Endothelial cell of umbilical vein (primary cell): Measurements from ENCODE around the gene C10orf88. TPM values are rescaled to one million over a fixed set of nuclear protein-coding genes. Genes with fewer than 3 reads are reported as not detected.

ENCODE experiments used
- BruUV-seq: library from RNA; stranded (reverse); fragments of 400-500 nt; replicated peaks from 2 replicates; lab custom pipeline; 2021; lab: Mats Ljungman, UMichigan
- CTCF ChIA-PET: fragments of 300-600, 350-600 bp; sonication (Branson Sonifier 250); formaldehyde crosslinking; loops from one replicate; lab custom pipeline; 2021; ENCODE audit warnings: antibody characterized with exemption, inconsistent platforms; lab: Charles Lee
- POLR2A ChIA-PET: fragments of 300-600, 350-600 bp; sonication (Branson Sonifier 250); formaldehyde crosslinking; loops from one replicate; lab custom pipeline; 2021; ENCODE audit warnings: antibody characterized with exemption, inconsistent platforms; lab: Charles Lee
- DNase-seq: peaks from one replicate; pipeline ENCODE4 v3.0.0-alpha.2; 2011; ENCODE audit warnings: low read depth, low spot score
- FAIRE-seq: peaks from 2 replicates; lab custom pipeline; 2011; peaks lifted over from hg19 to GRCh38; lab: Jason Lieb, UNC
- H2AFZ ChIP-seq: 2 replicates; pipeline ENCODE4 v1.6.0; 2012; ENCODE audit warnings: low read depth, low read length, control low read depth, inconsistent platforms
- H3K27ac ChIP-seq: 2 replicates; pipeline ENCODE4 v1.5.1; 2011; ENCODE audit warnings: low read depth, mild to moderate bottlenecking, control low read depth, low read length, moderate library complexity; ENCODE audit not compliant: insufficient read depth
- H3K27me3 ChIP-seq, 2 experiments: 2 replicates each; pipeline versions ENCODE4 v1.6.0 to v1.6.1; 2011; ENCODE audit warnings: low read length in 2 of 2, mixed read lengths in 1 of 2; ENCODE audit not compliant: control insufficient read depth in 2 of 2, insufficient read depth in 2 of 2
- H3K36me3 ChIP-seq, 2 experiments: 2 replicates in 1 of 2; 3 replicates in 1 of 2; pipeline ENCODE4 v1.5.1; 2011; ENCODE audit warnings: low read length in 2 of 2, mild to moderate bottlenecking in 1 of 2, moderate library complexity in 1 of 2; ENCODE audit not compliant: control insufficient read depth in 2 of 2, insufficient read depth in 2 of 2; ENCODE audit errors: extremely low read depth in 1 of 2
- H3K4me1 ChIP-seq: 3 replicates; pipeline ENCODE4 v1.5.1; 2011; ENCODE audit warnings: mild to moderate bottlenecking, low read length; ENCODE audit not compliant: control insufficient read depth, insufficient read depth; ENCODE audit errors: extremely low read depth
- H3K4me2 ChIP-seq: 2 replicates; pipeline ENCODE4 v1.6.1; 2011; ENCODE audit warnings: low read length, control low read depth, mixed read lengths; ENCODE audit not compliant: insufficient read depth
- H3K4me3 ChIP-seq, 3 experiments: fragments of 200-600 bp in 1 of 3; sonication (generic), shearing (Covaris generic) in 1 of 3; replicated peaks in 1 of 3; 2 replicates each; pipeline ENCODE4 v1.5.1; 2011 to 2016; ENCODE audit warnings: control low read depth in 3 of 3, low read length in 3 of 3, mild to moderate bottlenecking in 2 of 3, inconsistent platforms in 1 of 3, low read depth in 1 of 3, moderate library complexity in 1 of 3; ENCODE audit not compliant: insufficient read depth in 1 of 3
- H3K79me2 ChIP-seq: 2 replicates; pipeline ENCODE4 v1.6.0; 2012; ENCODE audit warnings: low read length, inconsistent platforms; ENCODE audit not compliant: control insufficient read depth, insufficient read depth
- H3K9ac ChIP-seq: replicated peaks from 2 replicates; pipeline ENCODE3; 2011; ENCODE audit warnings: low read length, control low read depth; ENCODE audit not compliant: insufficient read depth; ENCODE audit errors: extremely low read depth
- H3K9me1 ChIP-seq: replicated peaks from 3 replicates; pipeline ENCODE4 v1.6.0; 2011; ENCODE audit warnings: mild to moderate bottlenecking, low read length; ENCODE audit not compliant: control insufficient read depth, insufficient read depth; ENCODE audit errors: extremely low read depth
- H3K9me3 ChIP-seq: replicated peaks from 2 replicates; pipeline ENCODE4 v1.5.1; 2012; ENCODE audit warnings: low read length, inconsistent platforms; ENCODE audit not compliant: control insufficient read depth, insufficient read depth
- H4K20me1 ChIP-seq: replicated peaks from 2 replicates; pipeline ENCODE3; 2011; ENCODE audit warnings: mild to moderate bottlenecking, low read length; ENCODE audit not compliant: control insufficient read depth, insufficient read depth; ENCODE audit errors: extremely low read depth
- CTCF ChIP-seq, 2 donors: IDR thresholded peaks; 1 replicate in 1 of 2; 2 replicates in 1 of 2; pipeline ENCODE4 v1.5.1; 2011; ENCODE audit warnings: low read length in 2 of 2, mild to moderate bottlenecking in 2 of 2, moderate library complexity in 2 of 2, control low read depth in 1 of 2, inconsistent platforms in 1 of 2, low read depth in 1 of 2; ENCODE audit not compliant: insufficient read depth in 1 of 2; ENCODE audit errors: extremely low read depth in 1 of 2
- EZH2 ChIP-seq: IDR thresholded peaks from 2 replicates; pipeline ENCODE4 v1.6.1; 2012; ENCODE audit warnings: borderline replicate concordance, low read depth, mild to moderate bottlenecking, moderate library complexity, low read length, inconsistent platforms; ENCODE audit not compliant: severe bottlenecking
- FOS ChIP-seq: IDR thresholded peaks from 2 replicates; pipeline ENCODE4 v1.6.1; 2011; ENCODE audit warnings: mild to moderate bottlenecking, low read length, moderate library complexity, borderline replicate concordance; ENCODE audit not compliant: insufficient read depth
- GATA2 ChIP-seq: IDR thresholded peaks from 2 replicates; pipeline ENCODE4 v1.7.0; 2011; ENCODE audit warnings: low read depth, mild to moderate bottlenecking, moderate library complexity, mixed read lengths, low read length; ENCODE audit not compliant: insufficient read length, insufficient read depth
- JUN ChIP-seq: IDR thresholded peaks from 2 replicates; pipeline ENCODE4 v1.6.1; 2011; ENCODE audit warnings: borderline replicate concordance, low read depth; ENCODE audit not compliant: insufficient read length, insufficient read depth
- MAX ChIP-seq: IDR thresholded peaks from 2 replicates; pipeline ENCODE4 v1.6.1; 2011; ENCODE audit not compliant: insufficient read depth, insufficient read length
- MYC ChIP-seq: IDR thresholded peaks from one replicate; pipeline ENCODE4 v1.6.1; 2011; ENCODE audit warnings: mild to moderate bottlenecking, low read depth, low read length
- POLR2A ChIP-seq: IDR thresholded peaks from 2 replicates; pipeline ENCODE4 v1.6.1; 2012; ENCODE audit warnings: low read depth, mild to moderate bottlenecking, control low read depth, low read length
- POLR2AphosphoS5 ChIP-seq: IDR thresholded peaks from 2 replicates; pipeline ENCODE4 v1.6.1; 2012; ENCODE audit warnings: low read depth, mild to moderate bottlenecking, control low read depth, low read length, moderate library complexity; ENCODE audit not compliant: insufficient read depth
- dilution Hi-C: fragments of 300-500 bp; cut with MboI; formaldehyde crosslinking; loops from one replicate; pipeline ENCODE4 v1.15.0; 2019; ENCODE audit warnings: low sequenced_read_pairs; ENCODE audit not compliant: extremely low pct_ligation_motif_present
- intact Hi-C: fragments of 100-400 bp; cut with micrococcal nuclease; formaldehyde crosslinking; loops from one replicate; pipeline ENCODE4 v1.10.0; 2022
- polyA plus RNA-seq, 4 experiments: library from polyadenylated mRNA; depleted of rRNA in 3 of 4; stranded (reverse) in 3 of 4; unstranded in 1 of 4; fragments of >200 nt; gene quantifications; 2 replicates each; pipeline versions ENCODE4 v1.2.1 to v1.2.3, GENCODE V29; 2011 to 2012; ENCODE audit warnings: missing spikeins in 1 of 4
- total RNA-seq: library from RNA; stranded (reverse); gene quantifications from 2 replicates; pipeline ENCODE4 v1.2.3, GENCODE V29; 2021

C10orf88 gene
- total and polyA plus RNA-seq, 2 donors (not counting 3 experiments of a cell fraction or from before 2014, with no cell fraction given) = 3.6 to 13.2 TPM

- DNase-seq (no peak), FAIRE-seq (no peak)
- Histone ChIP-seq H4K20me1 (no peaks in the 10 kb centered on the region), H3K4me3 (no peak overlapping the region), H3K9me3 (no peaks in the 10 kb centered on the region), H3K79me2 (no peaks in the 10 kb centered on the region), H3K27me3 (no peaks in the 10 kb centered on the region), H3K27ac (no peak overlapping the region), H2AFZ (no peak overlapping the region), H3K36me3 (no peaks in the 10 kb centered on the region), H3K4me1 (no peaks in the 10 kb centered on the region), H3K4me2 (no peak overlapping the region), H3K9ac (no peak overlapping the region), H3K9me1 (no peaks in the 10 kb centered on the region)
- dilution Hi-C loops = no loop called here
- TF ChIP-seq MYC = no peak
- TF ChIP-seq JUN = no peak
- intact Hi-C loops = no loop called here
- ChIA-PET POLR2A (interaction anchor here (0.7 kb wide), 2 partner anchors 137 to 1152 kb away, joined by 3 to 5 read pairs; no protein-coding TSS in a partner anchor), CTCF (no interaction called here)
- BruUV-seq = no TSS peak
Observed at GRCh38 chr10:122962405-122962804, 8.4 kb upstream of the C10orf88 start.

GRCh38 chr10:122957474-122957873 lies 3.4 kb upstream of the C10orf88 start:
- H2AFZ ChIP-seq = no peak overlapping the region
- DNase-seq (no peak), FAIRE-seq (no peak)
- H3K36me3 ChIP-seq = no peaks in the 10 kb centered on the region
- no peak overlapping the region for H3K27ac ChIP-seq
- dilution Hi-C loops (no loop called here), intact Hi-C loops (no loop called here)
- H3K9ac ChIP-seq = no peak overlapping the region
- ChIA-PET POLR2A (no interaction called here), CTCF (interaction anchor here (1.0 to 1.4 kb wide), 2 partner anchors 9 to 23 kb away, joined by 3 to 7 read pairs; partner anchors contain the start of gene PSTK)
- no peak overlapping the region for H3K4me3 ChIP-seq
- TF ChIP-seq POLR2A (no peak), EZH2 (no peak), MYC (no peak), POLR2AphosphoS5 (no peak), MAX (no peak), GATA2 (no peak), FOS (no peak), CTCF (IDR thresholded peaks at IDR 0.05; ENCODE audit: extremely low read depth in 1 of 2, insufficient read depth in 1 of 2, low read depth in 1 of 2, low read length in 2 of 2) (no peak), JUN (no peak)
- H3K9me1 ChIP-seq = no peaks in the 10 kb centered on the region
- no peaks in the 10 kb centered on the region for H3K27me3 ChIP-seq
- H3K9me3 ChIP-seq = no peaks in the 10 kb centered on the region
- no peaks in the 10 kb centered on the region for H4K20me1 ChIP-seq
- no TSS peak for BruUV-seq
- H3K79me2 ChIP-seq = peaks cover 8% of the 10 kb centered on the region
- no peak overlapping the region for H3K4me2 ChIP-seq
- H3K4me1 ChIP-seq = peaks cover 10% of the 10 kb centered on the region
